ENCODE measurements around the gene CDH16.
"Not testable (repeated sequence)": the region's sequence is repeated elsewhere in the genome, so short reads cannot be mapped to it uniquely, and the experiment has no call there.

Gene CDH16

GRCh38 chr16:66871363-66871762, 47.3 kb downstream of the CDH16 start:
- not testable (repeated sequence) for DNase-seq

- DNase-seq = no peak
These were observed 49.3 kb downstream of the CDH16 start for GRCh38 chr16:66869424-66869823.

- no peak for DNase-seq
These were observed 55.0 kb downstream of the CDH16 start for GRCh38 chr16:66863707-66864106.

GRCh38 chr16:66862023-66862520, 56.6 kb downstream of the CDH16 start:
- no peak for DNase-seq

GRCh38 chr16:66859397-66860068, 59.2 kb downstream of the CDH16 start:
- no peak for DNase-seq

- DNase-seq = no peak
These were observed 59.8 kb downstream of the CDH16 start for GRCh38 chr16:66858740-66859396.
